Esophagus muscularis mucosa (tissue), 4 donors: Measurements from ENCODE around the gene UBE2M. TPM values are rescaled to one million over a fixed set of nuclear protein-coding genes. Genes with fewer than 3 reads are reported as not detected.
"Not testable (repeated sequence)": the region's sequence is repeated elsewhere in the genome, so short reads cannot be mapped to it uniquely, and the experiment has no call there.

Experiments used
- DNase-seq: peaks from one replicate; pipeline ENCODE4 v3.0.0-alpha.2; 2017; ENCODE audit errors: extremely low spot score
- H3K27ac ChIP-seq, 4 donors: fragments of 200-600 bp; sonication (generic); replicated peaks in 1 of 4; 1 replicate in 3 of 4; 2 replicates in 1 of 4; pipeline ENCODE4 v1.5.1; 2016 to 2019; ENCODE audit warnings: mild to moderate bottlenecking in 1 of 4
- H3K27me3 ChIP-seq, 4 donors: fragments of 200-600 bp; sonication (generic); one replicate each; pipeline versions ENCODE4 v1.5.1 to v1.6.0; 2016 to 2019
- H3K36me3 ChIP-seq, 4 donors: fragments of 200-600 bp; sonication (generic); one replicate each; pipeline ENCODE4 v1.5.1; 2016 to 2019
- H3K4me1 ChIP-seq, 4 donors: fragments of 200-600 bp; sonication (generic); one replicate each; pipeline ENCODE4 v1.5.1; 2016 to 2019
- H3K4me3 ChIP-seq, 4 donors: fragments of 200-600 bp; sonication (generic); 1 replicate in 2 of 4; 2 replicates in 2 of 4; pipeline ENCODE4 v1.5.1; 2016 to 2019; ENCODE audit warnings: mild to moderate bottlenecking in 4 of 4, moderate library complexity in 1 of 4
- H3K9me3 ChIP-seq, 4 donors: fragments of 200-600 bp; sonication (generic); 1 replicate in 3 of 4; 2 replicates in 1 of 4; pipeline ENCODE4 v1.5.1; 2016 to 2019
- EP300 ChIP-seq: sonication (generic); formaldehyde crosslinking; IDR thresholded peaks from one replicate; pipeline ENCODE4 v1.6.1; 2017; ENCODE audit warnings: antibody characterized with exemption
- POLR2A ChIP-seq: fragments of 450-650 bp; IDR thresholded peaks from one replicate; pipeline ENCODE4 v1.6.1; 2017; ENCODE audit warnings: antibody characterized with exemption, moderate library complexity, mild to moderate bottlenecking, low read depth
- POLR2AphosphoS5 ChIP-seq, 2 donors: sonication (generic); formaldehyde crosslinking; IDR thresholded peaks; one replicate each; pipeline ENCODE4 v1.6.1; 2017; ENCODE audit warnings: antibody characterized with exemption in 2 of 2
- WGBS: methylation state at CpG from one replicate; pipeline ENCODE4 v1.1.5; 2018; 5-methylcytosine and 5-hydroxymethylcytosine counted together
- intact Hi-C: fragments of 100-400 bp; cut with DNase I; formaldehyde crosslinking; loops from one replicate; pipeline ENCODE4 v1.15.1; 2023
- total RNA-seq, 4 donors: library from RNA; depleted of rRNA; stranded (reverse); fragments of >200 nt; gene quantifications; one replicate each; pipeline versions ENCODE4 v1.1.0 to v1.2.1, GENCODE V29; 2016
- TF ChIP-seq, protein P1 (sequence below), 3 experiments: fragments of 200-600 bp in 2 of 3; fragments of 450-650 bp in 1 of 3; sonication (generic) in 2 of 3; IDR thresholded peaks; one replicate each; pipeline ENCODE4 v1.5.1; 2017 to 2019; ENCODE audit warnings: antibody characterized with exemption in 3 of 3, mild to moderate bottlenecking in 2 of 3, moderate library complexity in 1 of 3

UBE2M gene
- total RNA-seq, 4 donors from 2014 or later: 36.1 to 54.9 (median 45.8) TPM

DNA sequence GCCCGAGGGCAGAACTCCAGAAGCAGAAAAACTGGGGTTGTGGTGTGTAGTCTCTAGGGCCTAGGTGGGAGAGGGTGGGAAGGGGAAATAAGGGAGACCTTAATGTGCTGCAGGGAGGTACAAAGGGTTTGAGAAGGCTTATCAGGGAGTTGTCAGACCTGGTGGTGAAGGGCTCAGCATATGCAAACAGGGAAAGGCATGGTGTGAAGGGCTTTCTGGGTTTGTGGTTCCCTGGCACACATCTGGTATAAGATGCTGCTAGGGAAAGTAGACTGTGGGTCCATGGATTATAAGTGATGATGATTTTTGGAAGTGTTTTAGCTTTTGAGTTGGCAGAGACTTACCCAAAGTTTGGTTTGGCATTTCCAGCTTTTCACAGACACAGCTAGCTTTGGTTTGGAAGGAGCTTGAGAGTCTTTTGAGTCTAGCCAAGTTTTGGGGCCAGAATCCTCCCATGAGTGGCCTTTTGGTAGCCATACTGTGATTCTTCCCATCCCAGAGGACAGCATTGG is 12.3 kb downstream of the UBE2M start:
- no peak for TF ChIP-seq POLR2AphosphoS5 (IDR thresholded peaks at IDR 0.05)
- TF ChIP-seq POLR2A: no peak
- no peak for TF ChIP-seq EP300
- Histone ChIP-seq H3K27me3 (peaks cover 0 to 6% (median 0%) of the 10 kb centered on the region in 4 donors), H3K4me3 (peak overlapping the region; percentile 95 to 98 (median 96)), H3K36me3 (peaks cover 41 to 55% (median 51%) of the 10 kb centered on the region in 4 donors), H3K27ac (peak overlapping the region in 1 of 4 donors; percentile 91), H3K9me3 (no peaks in the 10 kb centered on the region), H3K4me1 (peaks cover 29 to 50% (median 35%) of the 10 kb centered on the region in 4 donors)
- DNase-seq: no peak
- intact Hi-C loops: no loop called here
- WGBS: 14% methylated on average over 1 of the region's 1 CpG

DNA sequence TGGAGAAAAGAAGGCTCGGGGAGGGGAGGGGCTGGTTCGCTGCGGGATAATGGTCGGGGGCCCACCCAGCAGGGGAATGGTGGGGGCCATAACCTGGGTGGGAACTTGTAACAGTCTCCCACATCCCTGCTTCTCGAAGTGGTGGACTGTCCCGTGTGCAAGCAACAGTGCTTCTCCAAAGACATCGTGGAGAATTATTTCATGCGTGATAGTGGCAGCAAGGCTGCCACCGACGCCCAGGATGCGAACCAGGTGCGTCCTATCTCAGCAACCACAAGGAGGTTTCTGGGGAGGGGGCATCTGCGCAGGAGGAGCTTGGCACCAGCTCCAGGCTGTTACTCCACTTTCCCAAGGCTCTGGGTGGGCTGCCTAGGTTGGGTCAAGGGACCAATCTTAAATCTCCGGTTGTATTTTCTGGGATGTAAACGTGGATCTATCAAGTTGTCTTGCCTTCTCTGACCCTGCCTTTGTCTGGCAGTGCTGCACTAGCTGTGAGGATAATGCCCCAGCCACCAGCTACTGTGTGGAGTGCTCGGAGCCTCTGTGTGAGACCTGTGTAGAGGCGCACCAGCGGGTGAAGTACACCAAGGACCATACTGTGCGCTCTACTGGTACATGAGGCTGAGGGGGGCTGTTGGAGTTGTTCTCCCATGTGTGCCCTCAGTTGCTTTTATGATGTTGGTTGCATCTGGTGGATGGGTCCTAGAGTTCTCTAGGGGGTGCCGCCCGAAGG is 13.0 kb downstream of the UBE2M start:
- intact Hi-C loops: no loop called here
- Histone ChIP-seq H3K27ac (peak overlapping the region; percentile 91 to 97 (median 96)), H3K9me3 (no peaks in the 10 kb centered on the region), H3K4me1 (peaks cover 29 to 50% (median 35%) of the 10 kb centered on the region in 4 donors), H3K27me3 (peaks cover 0 to 11% (median 0%) of the 10 kb centered on the region in 4 donors), H3K4me3 (peak overlapping the region; percentile 95 to 98 (median 96)), H3K36me3 (peaks cover 35 to 48% (median 44%) of the 10 kb centered on the region in 4 donors)
- WGBS: 9% methylated on average over 17 of the region's 21 CpGs
- no peak for TF ChIP-seq EP300
- TF ChIP-seq POLR2AphosphoS5 (IDR thresholded peaks at IDR 0.05): no peak
- TF ChIP-seq, protein P1, sequence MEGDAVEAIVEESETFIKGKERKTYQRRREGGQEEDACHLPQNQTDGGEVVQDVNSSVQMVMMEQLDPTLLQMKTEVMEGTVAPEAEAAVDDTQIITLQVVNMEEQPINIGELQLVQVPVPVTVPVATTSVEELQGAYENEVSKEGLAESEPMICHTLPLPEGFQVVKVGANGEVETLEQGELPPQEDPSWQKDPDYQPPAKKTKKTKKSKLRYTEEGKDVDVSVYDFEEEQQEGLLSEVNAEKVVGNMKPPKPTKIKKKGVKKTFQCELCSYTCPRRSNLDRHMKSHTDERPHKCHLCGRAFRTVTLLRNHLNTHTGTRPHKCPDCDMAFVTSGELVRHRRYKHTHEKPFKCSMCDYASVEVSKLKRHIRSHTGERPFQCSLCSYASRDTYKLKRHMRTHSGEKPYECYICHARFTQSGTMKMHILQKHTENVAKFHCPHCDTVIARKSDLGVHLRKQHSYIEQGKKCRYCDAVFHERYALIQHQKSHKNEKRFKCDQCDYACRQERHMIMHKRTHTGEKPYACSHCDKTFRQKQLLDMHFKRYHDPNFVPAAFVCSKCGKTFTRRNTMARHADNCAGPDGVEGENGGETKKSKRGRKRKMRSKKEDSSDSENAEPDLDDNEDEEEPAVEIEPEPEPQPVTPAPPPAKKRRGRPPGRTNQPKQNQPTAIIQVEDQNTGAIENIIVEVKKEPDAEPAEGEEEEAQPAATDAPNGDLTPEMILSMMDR (IDR thresholded peaks at IDR 0.05): no peak
- no peak for TF ChIP-seq POLR2A
- DNase-seq: no peak

DNA sequence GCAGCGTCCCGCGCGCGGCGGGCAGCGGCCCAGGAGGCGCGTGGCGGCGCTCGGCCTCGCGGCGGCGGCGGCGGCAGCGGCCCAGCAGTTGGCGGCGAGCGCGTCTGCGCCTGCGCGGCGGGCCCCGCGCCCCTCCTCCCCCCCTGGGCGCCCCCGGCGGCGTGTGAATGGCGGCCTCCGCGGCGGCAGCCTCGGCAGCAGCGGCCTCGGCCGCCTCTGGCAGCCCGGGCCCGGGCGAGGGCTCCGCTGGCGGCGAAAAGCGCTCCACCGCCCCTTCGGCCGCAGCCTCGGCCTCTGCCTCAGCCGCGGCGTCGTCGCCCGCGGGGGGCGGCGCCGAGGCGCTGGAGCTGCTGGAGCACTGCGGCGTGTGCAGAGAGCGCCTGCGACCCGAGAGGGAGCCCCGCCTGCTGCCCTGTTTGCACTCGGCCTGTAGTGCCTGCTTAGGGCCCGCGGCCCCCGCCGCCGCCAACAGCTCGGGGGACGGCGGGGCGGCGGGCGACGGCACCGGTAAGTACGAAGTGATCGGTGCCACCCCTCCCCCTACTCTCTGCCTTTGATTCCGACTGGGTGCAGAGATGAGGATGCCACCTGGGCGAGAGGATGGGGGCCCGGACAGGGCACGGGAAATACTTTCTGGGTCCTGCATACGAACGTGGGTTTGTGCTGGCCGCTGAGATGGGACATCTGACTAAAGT is 13.7 kb downstream of the UBE2M start:
- intact Hi-C loops: no loop called here
- DNase-seq: no peak
- TF ChIP-seq POLR2AphosphoS5 (IDR thresholded peaks at IDR 0.05): no peak
- no peak for TF ChIP-seq POLR2A
- TF ChIP-seq EP300: no peak
- TF ChIP-seq, protein P1 (IDR thresholded peaks at IDR 0.05): no peak
- peaks cover 28 to 41% (median 37%) of the 10 kb centered on the region in 4 donors for H3K36me3 ChIP-seq
- H3K4me3 ChIP-seq: peak overlapping the region; percentile 95 to 98 (median 96)
- H3K4me1 ChIP-seq: peaks cover 29 to 50% (median 35%) of the 10 kb centered on the region in 4 donors
- H3K27me3 ChIP-seq: peaks cover 0 to 15% (median 0%) of the 10 kb centered on the region in 4 donors
- WGBS: 0% methylated on average over 8 of the region's 92 CpGs
- H3K27ac ChIP-seq: peak overlapping the region; percentile 91 to 97 (median 96)
- H3K9me3 ChIP-seq: no peaks in the 10 kb centered on the region

DNA sequence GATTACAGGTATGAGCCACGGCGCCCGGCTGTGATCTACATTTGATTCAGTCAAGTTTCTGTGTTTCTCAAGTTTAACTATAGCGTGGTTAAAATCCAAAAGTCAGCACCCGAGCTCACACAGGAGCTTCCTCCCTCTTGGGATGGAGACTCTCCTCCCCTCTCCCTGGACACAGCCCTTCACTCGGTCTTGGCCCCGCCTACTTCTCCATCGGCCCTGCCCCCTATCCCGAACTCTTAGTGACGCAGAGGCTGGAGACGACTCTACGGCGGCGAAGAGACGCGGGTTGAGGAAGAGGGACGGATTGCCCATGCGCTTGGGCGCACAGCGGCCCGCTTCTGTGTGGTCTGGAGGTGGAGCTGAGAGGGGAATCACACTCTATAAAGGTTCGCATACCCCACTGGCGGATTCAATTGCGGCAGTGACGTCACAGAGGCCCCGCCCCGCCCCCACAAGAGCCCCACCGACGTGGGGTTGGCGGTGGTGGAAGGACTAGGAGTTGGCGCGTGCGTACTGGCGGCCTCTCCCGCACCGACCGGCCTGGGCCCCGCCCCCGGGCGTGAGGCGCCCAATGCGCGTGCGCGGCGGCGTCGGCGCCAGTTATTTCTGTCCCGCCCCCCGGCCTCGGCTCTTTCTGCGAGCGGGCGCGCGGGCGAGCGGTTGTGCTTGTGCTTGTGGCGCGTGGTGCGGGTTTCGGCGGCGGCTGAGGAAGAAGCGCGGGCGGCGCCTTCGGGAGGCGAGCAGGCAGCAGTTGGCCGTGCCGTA is 14.4 kb downstream of the UBE2M start, which contains the start of gene TRIM28:
Gene TRIM28 (plus strand): TSS at position 239 of the 765 bp plus-strand sequence. CDS start 694 bp downstream, outside the sequence.
- WGBS: 2% methylated on average over 41 of the region's 73 CpGs
- peaks cover 29 to 46% (median 35%) of the 10 kb centered on the region in 4 donors for H3K4me1 ChIP-seq
- H3K36me3 ChIP-seq: peaks cover 21 to 34% (median 30%) of the 10 kb centered on the region in 4 donors
- intact Hi-C loops: no loop called here
- H3K4me3 ChIP-seq: peak within 1 kb of the TSS; percentile 95 to 98 (median 96)
- peaks cover 0 to 23% (median 0%) of the 10 kb centered on the region in 4 donors for H3K27me3 ChIP-seq
- H3K27ac ChIP-seq: peak within 1 kb of the TSS; percentile 91 to 97 (median 96)
- peak; percentile 100 for DNase-seq
- H3K9me3 ChIP-seq: no peaks in the 10 kb centered on the region
- TF ChIP-seq EP300 (no peak), POLR2A (peak; percentile 98), POLR2AphosphoS5 (IDR thresholded peaks at IDR 0.05) (peak; percentile 96 to 97)
- TF ChIP-seq, protein P1 (IDR thresholded peaks at IDR 0.05): no peak

DNA sequence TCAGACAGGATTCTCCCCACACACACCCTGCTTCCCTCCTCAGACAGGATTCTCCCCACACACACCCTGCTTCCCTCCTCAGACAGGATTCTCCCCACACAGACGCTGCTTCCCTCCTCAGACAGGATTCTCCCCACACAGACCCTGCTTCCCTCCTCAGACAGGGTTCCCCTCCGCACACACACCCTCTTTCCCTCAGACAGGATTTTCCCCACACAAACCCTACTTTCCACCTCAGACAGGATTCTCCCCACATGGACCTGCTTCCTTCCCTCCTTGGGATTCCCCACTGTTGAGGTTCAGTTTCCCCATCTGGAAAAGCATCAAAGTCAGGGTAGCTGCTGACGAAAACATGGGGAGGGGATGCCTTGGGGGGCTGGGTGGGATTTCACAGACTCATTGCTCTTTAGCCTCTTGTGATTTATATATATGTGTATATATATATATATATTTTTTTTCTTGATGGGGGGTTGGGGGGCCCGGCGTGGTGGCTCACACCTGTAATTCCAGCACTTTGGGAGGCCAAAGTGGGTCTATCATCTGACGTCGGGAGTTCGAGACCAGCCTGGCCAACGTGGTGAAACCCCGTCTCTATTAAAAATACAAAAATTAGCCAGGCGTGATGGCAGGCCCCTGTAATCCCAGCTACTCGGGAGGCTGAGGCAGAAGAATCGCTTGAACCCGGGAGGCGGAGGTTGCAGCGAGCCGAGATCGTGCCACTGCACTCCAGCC is 15.6 kb downstream of the UBE2M start:
- DNase-seq: not testable (repeated sequence)
- 81% methylated on average over 18 of the region's 18 CpGs for WGBS
- H3K27ac ChIP-seq: peak overlapping the region; percentile 91 to 97 (median 96)

DNA sequence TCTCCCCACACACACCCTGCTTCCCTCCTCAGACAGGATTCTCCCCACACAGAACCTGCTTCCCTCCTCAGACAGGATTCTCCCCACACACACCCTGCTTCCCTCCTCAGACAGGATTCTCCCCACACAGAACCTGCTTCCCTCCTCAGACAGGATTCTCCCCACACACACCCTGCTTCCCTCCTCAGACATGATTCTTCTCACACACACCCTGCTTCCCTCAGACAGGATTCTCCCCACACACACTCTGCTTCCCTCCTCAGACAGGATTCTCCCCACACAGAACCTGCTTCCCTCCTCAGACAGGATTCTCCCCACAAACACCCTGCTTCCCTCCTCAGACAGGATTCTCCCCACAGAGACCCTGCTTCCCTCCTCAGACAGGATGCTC is 19.2 kb downstream of the UBE2M start:
- peaks cover 13 to 15% (median 14%) of the 10 kb centered on the region in 4 donors for H3K4me1 ChIP-seq
- intact Hi-C loops, H3K27ac ChIP-seq, H3K9me3 ChIP-seq, H3K36me3 ChIP-seq, H3K4me3 ChIP-seq, DNase-seq: not testable (repeated sequence)
- H3K27me3 ChIP-seq: peaks cover 0 to 50% (median 13%) of the 10 kb centered on the region in 4 donors

More for the DNA sequence above, 15.6 kb downstream of the UBE2M start:
- peak overlapping the region; percentile 95 to 98 (median 96) for H3K4me3 ChIP-seq
- peaks cover 37 to 45% (median 42%) of the 10 kb centered on the region in 4 donors for H3K4me1 ChIP-seq
- H3K9me3 ChIP-seq, intact Hi-C loops: not testable (repeated sequence)
- H3K27me3 ChIP-seq: peaks cover 0 to 35% (median 11%) of the 10 kb centered on the region in 4 donors
- H3K36me3 ChIP-seq: peaks cover 9 to 22% (median 18%) of the 10 kb centered on the region in 4 donors
